SU-DHL-6 (cell line): Measurements from ENCODE around the gene SRSF7.
"Not testable (repeated sequence)": the region's sequence is repeated elsewhere in the genome, so short reads cannot be mapped to it uniquely, and the experiment has no call there.

Experiments
- H2AFZ ChIP-seq: fragments of 200-600 bp; sonication (generic); 2 replicates; pipeline ENCODE4 v1.6.1; 2014; ENCODE audit warnings: low read depth, mild to moderate bottlenecking, moderate library complexity, mixed read lengths, antibody characterized with exemption, low read length; ENCODE audit not compliant: severe bottlenecking
- H3F3A ChIP-seq: fragments of 200-600 bp; shearing (Covaris generic); 2 replicates; pipeline ENCODE4 v1.6.0; 2016; ENCODE audit warnings: antibody characterized with exemption, mild to moderate bottlenecking; ENCODE audit not compliant: insufficient read depth
- H3K27ac ChIP-seq: fragments of 200-600 bp; sonication (generic); 2 replicates; pipeline ENCODE4 v1.5.1; 2016; ENCODE audit warnings: low read depth, mild to moderate bottlenecking, low read length, moderate library complexity, mixed read lengths
- H3K27me3 ChIP-seq: fragments of 200-600 bp; sonication (generic), shearing (Covaris generic); 2 replicates; pipeline ENCODE4 v1.6.0; 2014; ENCODE audit warnings: mild to moderate bottlenecking, low read length
- H3K36me3 ChIP-seq: fragments of 200-600 bp; sonication (generic); 2 replicates; pipeline ENCODE4 v1.6.1; 2014; ENCODE audit warnings: mild to moderate bottlenecking, low read length, mixed read lengths
- H3K4me2 ChIP-seq: fragments of 300-600, 200-600 bp; shearing (Covaris generic), sonication (generic); 2 replicates; pipeline ENCODE4 v1.6.0; 2014; ENCODE audit warnings: low read length, low read depth, mild to moderate bottlenecking; ENCODE audit not compliant: poor library complexity, severe bottlenecking
- H3K4me3 ChIP-seq: fragments of 200-600 bp; sonication (generic); 2 replicates; pipeline ENCODE4 v1.5.1; 2014; ENCODE audit warnings: antibody characterized with exemption, low read length, mild to moderate bottlenecking, mixed read lengths; ENCODE audit not compliant: insufficient read depth, poor library complexity, severe bottlenecking
- H3K79me2 ChIP-seq: fragments of 200-600 bp; sonication (generic); 2 replicates; pipeline ENCODE4 v1.6.1; 2014; ENCODE audit warnings: mild to moderate bottlenecking, low read length, moderate library complexity; ENCODE audit not compliant: insufficient read depth
- H3K9ac ChIP-seq: fragments of 200-600 bp; sonication (generic); 2 replicates; pipeline ENCODE4 v1.7.0; 2014; ENCODE audit warnings: mild to moderate bottlenecking, low read length
- H3K9me2 ChIP-seq: fragments of 200-600 bp; sonication (generic); replicated peaks from 2 replicates; pipeline ENCODE4 v1.6.1; 2014; ENCODE audit warnings: low read length; ENCODE audit not compliant: insufficient read depth
- H3K9me3 ChIP-seq: fragments of 200-600 bp; sonication (generic); 2 replicates; pipeline ENCODE4 v1.6.1; 2014; ENCODE audit warnings: low read length, mixed read lengths; ENCODE audit not compliant: insufficient read depth
- H4K20me1 ChIP-seq: fragments of 200-600 bp; sonication (generic); 2 replicates; pipeline ENCODE4 v1.6.1; 2014; ENCODE audit warnings: low read depth, mild to moderate bottlenecking, antibody characterized with exemption, low read length, moderate library complexity, mixed read lengths
- CTCF ChIP-seq: fragments of 200-600 bp; sonication (generic); IDR thresholded peaks from one replicate; pipeline ENCODE4 v1.5.1; 2017; ENCODE audit warnings: antibody characterized with exemption, mild to moderate bottlenecking, low read length, moderate library complexity; ENCODE audit not compliant: insufficient read depth, poor library complexity, severe bottlenecking
- EZH2phosphoT487 ChIP-seq: fragments of 200-600 bp; sonication (generic), shearing (Covaris generic); conservative IDR thresholded peaks from 2 replicates; pipeline ENCODE4 v1.6.1; 2018; ENCODE audit warnings: mild to moderate bottlenecking, antibody characterized with exemption, low read length, moderate library complexity, mixed read lengths

Gene SRSF7

GRCh38 chr2:38765149-38765548 is 14.0 kb upstream of the SRSF7 start:
- H3F3A ChIP-seq: no peaks in the 10 kb centered on the region
- no peaks in the 10 kb centered on the region for H3K27me3 ChIP-seq
- H3K9me2 ChIP-seq: no peaks in the 10 kb centered on the region
- H4K20me1 ChIP-seq: no peaks in the 10 kb centered on the region
- H3K4me2 ChIP-seq: no peak overlapping the region
- no peak overlapping the region for H3K27ac ChIP-seq
- H3K79me2 ChIP-seq: no peaks in the 10 kb centered on the region
- no peak overlapping the region for H2AFZ ChIP-seq
- no peak for TF ChIP-seq CTCF
- no peak for TF ChIP-seq EZH2phosphoT487
- H3K9me3 ChIP-seq: no peaks in the 10 kb centered on the region
- no peaks in the 10 kb centered on the region for H3K36me3 ChIP-seq
- no peak overlapping the region for H3K4me3 ChIP-seq
- no peak overlapping the region for H3K9ac ChIP-seq

GRCh38 chr2:38763728-38764127 is 12.6 kb upstream of the SRSF7 start:
- Histone ChIP-seq H4K20me1 (no peaks in the 10 kb centered on the region), H3K27me3 (no peaks in the 10 kb centered on the region), H3K9me2 (no peaks in the 10 kb centered on the region), H3K4me3 (no peak overlapping the region), H3F3A (no peaks in the 10 kb centered on the region), H3K9me3 (no peaks in the 10 kb centered on the region), H3K79me2 (no peaks in the 10 kb centered on the region), H2AFZ (no peak overlapping the region), H3K9ac (no peak overlapping the region), H3K27ac (no peak overlapping the region), H3K4me2 (no peak overlapping the region), H3K36me3 (no peaks in the 10 kb centered on the region)
- TF ChIP-seq EZH2phosphoT487 (no peak), CTCF (no peak)

- Histone ChIP-seq H4K20me1 (no peaks in the 10 kb centered on the region), H3K9me2 (no peaks in the 10 kb centered on the region), H3K27ac (no peak overlapping the region), H3K4me2 (no peak overlapping the region), H2AFZ (no peak overlapping the region), H3K27me3 (no peaks in the 10 kb centered on the region), H3K4me3 (no peak overlapping the region), H3K79me2 (no peaks in the 10 kb centered on the region), H3K9me3 (no peaks in the 10 kb centered on the region), H3F3A (no peaks in the 10 kb centered on the region), H3K9ac (no peak overlapping the region), H3K36me3 (no peaks in the 10 kb centered on the region)
- TF ChIP-seq EZH2phosphoT487 (no peak), CTCF (no peak)
Measured at GRCh38 chr2:38763228-38763627, 12.1 kb upstream of the SRSF7 start.

- H3K27me3 ChIP-seq, H3K79me2 ChIP-seq: not testable (repeated sequence)
Measured at GRCh38 chr2:38755891-38756290, 4.7 kb upstream of the SRSF7 start.

More at GRCh38 chr2:38755891-38756290, 4.7 kb upstream of the SRSF7 start:
- not testable (repeated sequence) for H3K9me3 ChIP-seq, H3K4me2 ChIP-seq, H3F3A ChIP-seq, H3K9ac ChIP-seq, H3K4me3 ChIP-seq, H2AFZ ChIP-seq, H4K20me1 ChIP-seq, H3K27ac ChIP-seq, H3K9me2 ChIP-seq, H3K36me3 ChIP-seq
